ENCODE data around the gene MLANA.

The MLANA gene, protein sequence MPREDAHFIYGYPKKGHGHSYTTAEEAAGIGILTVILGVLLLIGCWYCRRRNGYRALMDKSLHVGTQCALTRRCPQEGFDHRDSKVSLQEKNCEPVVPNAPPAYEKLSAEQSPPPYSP

DNA sequence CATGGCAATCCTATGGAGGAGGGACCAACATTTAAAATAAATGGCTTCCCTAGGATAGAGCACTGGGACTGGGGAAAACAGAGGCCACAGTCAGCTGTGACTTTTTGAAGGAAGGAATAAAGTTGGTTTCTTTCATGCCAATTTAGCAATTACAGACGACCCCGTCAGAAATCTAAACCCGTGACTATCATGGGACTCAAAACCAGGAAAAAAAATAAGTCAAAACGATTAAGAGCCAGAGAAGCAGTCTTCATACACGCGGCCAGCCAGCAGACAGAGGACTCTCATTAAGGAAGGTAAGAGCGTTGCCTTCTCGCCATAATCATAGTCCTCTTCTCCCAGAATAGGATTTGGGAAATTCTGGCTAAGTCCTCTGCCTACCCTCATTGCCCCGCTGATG lies at the start of gene MLANA:
MLANA (plus strand) TSS at position 249 of the 400 bp plus-strand sequence. CDS start 1,586 bp downstream, outside the sequence.
- no peak for DNase-seq

DNA sequence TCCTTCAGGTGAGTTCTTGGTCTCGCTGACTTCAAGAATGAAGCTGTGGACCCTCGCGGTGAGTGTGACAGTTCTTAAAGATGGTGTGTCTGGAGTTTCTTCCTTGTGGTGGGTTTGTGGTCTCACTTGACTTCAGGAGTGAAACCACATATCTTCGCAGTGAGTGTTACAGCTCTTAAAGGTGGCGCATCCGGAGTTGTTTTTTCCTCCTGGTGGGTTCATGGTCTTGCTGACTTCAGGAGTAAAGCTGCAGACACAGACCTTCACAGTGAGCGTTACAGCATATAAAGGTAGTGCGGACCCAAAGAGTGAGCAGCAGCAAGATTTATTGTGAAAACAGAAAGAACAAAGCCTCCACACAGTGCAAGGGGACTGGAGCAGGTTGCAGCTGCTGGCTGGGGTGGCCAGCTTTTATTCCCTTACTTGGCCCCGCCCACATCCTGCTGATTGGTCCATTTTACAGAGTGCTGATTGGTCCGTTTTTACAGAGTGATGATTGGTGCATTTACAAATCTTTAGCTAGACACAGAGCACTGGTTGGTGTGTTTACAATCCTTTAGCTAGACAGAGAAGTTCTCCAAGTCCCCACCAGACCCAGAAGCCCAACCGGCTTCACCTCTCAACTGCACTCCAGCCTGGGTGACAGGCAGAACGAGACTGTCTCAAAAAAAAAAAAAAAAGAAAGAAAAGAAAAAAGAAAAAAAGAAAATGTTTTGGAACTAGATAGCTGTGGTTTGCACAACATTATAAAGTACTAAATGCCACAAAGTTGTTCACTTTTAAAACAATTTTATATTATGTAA lies 48.7 kb upstream of the MLANA start:
- DNase-seq = no peak

DNA sequence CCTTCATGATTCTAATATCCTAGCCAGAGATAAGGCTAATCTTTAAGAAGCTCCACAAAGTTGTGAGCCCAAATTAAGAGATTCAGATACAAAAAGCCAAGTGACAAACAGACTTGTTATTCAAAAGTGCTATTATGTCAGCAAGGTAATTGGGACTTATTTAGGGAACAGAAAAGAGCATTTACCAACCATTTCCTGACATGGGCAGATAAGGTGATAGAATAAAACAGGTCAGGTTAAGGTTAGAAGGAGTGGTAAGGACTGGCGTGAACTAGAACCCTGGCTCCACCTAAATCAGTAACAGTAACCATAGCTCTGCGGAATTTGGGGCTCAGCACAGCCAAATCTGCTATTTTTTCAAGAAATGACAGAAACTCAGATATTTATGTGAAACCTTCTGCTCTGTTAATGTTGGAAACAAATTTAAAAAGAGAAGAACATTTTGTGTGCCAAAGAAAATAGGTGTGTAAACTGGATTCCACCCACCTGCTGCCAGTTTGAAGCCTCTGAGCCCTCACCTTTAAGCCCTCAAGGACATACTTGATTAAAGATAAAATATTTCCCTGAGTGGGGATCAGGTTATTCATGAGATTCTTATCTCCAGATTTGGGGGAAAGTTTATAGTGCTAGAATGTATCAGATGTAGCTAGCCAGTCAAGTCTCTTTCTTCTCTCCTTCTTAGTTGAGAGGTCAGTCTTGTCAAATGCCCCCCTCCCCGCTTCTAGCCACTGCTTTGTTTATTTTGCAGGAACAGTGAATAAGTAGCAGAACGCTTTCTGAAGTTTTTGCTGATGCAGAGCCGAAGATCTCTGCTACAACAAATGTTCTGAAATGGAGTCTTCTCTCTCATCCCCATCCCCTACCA lies 47.5 kb upstream of the MLANA start:
- DNase-seq = no peak

DNA sequence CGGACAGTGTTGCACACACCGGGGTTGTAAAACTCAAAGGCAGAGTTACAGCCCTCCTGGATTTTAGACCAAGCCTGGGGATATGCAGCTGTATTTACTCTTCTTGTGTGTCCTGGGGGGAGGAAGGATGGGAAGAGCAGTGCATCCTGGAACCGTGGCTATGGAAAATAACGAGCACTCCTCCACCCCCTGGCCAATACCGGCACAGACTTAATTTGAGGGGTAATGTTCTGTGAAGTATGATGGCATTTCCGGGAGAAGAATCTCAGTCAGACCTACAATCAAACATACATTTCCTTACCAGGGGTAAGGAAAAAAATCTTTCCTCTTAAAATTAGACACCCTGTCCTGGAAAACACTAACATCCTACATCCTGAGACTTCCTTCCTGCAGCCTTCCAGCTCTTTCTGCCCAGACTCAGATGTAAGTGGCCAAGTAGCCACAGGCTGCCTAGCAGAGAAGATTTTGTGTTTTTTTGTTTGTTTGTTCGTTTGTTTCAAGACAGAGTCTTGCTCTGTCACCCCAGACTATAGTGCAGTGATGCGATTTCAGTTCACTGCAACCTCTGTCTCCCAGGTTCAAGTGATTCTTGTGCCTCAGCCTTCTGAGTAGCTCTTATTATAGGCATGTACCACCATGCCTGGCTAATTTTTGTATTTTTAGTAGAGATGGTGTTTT lies 46.8 kb upstream of the MLANA start:
- DNase-seq = peak; percentile 39

DNA sequence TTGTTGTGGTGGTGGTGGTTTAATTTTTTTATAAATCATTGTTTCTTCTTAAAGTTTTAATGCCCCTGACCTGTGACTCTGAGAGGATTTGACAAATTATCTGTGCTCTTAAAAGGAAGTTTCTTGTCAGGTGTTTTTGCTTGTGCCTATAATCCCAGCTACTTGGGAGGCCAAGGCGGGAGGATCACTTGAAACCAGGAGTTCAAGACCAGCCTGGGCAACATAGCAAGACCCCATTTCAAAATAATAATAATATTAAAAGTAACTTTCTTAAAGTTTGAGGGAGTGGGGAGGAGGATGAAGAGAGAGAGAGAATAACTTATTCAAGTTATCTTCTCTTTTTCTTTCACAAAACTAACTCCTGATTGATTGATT lies 45.5 kb upstream of the MLANA start:
- no peak for DNase-seq

DNA sequence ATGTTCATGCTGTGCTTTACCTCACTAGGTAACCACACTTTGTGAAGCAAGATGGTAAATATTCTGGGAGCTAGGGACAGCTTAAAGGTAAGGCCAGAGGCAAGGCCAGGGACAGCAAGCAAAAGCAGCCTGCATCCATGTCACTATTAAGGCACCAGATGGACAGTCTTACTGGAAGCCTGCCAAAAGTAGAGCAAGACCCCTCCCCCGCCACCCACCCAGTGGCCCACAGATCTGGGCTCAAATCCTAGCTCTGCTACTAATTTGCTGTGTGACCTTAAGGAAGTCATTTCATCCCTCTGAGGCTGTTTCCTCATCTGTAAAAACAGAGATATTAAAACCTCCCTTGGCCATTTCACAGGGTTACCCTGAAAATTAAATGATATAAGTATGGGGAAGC lies 44.6 kb upstream of the MLANA start:
- no peak for DNase-seq

DNA sequence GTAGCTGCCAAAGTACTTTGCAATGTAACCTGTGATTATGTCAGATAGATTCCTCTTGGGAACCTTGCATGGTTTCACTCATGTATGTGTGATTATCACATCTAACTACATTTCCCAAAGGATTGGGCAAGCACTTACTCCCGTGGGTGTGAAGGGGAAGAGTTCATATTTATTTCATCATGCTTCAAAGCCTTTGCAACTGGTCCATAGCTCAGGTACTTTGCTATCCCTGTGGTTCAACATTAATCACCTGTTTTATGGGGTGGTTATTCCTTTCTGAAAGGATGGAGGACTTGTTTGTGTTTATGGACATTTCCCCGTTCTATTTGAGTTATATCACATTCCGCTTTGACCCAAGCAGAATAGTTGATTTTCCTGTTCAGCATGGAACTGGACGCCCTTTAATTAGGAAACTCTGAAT lies 44.2 kb upstream of the MLANA start:
- peak; percentile 39 for DNase-seq

DNA sequence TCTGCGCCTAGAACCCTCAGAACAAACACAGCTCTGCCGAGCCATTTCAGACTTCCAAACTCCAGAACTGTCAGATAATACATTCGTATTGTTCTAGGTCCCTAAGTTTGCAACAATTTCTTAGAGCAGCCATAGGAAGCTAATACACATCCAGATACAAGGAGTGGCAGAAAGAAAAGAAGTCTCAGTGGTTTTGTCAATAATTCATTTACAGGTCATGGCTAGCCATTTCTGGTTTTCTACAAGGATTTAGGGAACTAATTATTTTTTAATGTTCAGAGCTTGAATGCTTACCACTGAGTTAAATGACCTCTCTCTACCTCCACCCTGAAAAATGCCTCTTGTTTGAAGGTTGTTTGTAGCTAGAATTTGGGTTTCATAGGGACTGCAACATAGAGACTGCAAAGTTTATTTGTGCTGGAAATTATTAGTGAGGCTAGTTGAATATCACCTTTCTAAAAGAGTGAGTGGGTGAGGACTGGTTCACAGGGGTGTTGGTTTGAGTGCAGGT lies 42.3 kb upstream of the MLANA start:
- no peak for DNase-seq

DNA sequence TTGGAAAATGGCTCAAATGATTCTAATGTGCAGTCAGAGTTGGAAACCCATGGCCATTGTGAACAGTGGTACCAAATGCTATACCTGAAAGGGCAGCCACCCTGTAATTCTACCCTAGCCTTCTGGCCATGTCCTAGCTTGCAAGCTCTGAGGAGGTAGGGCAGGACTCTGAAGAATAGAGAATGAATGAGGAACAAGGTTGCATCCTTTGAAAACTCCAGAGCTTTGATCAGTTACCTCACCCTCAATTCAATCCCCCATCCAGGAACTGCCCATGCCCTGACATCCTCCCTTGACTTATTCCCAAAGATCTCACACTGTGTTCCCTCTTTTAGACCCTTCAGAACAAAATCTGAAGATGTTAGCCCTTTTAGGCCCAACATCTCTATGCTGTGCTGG lies 40.0 kb upstream of the MLANA start:
- no peak for DNase-seq

DNA sequence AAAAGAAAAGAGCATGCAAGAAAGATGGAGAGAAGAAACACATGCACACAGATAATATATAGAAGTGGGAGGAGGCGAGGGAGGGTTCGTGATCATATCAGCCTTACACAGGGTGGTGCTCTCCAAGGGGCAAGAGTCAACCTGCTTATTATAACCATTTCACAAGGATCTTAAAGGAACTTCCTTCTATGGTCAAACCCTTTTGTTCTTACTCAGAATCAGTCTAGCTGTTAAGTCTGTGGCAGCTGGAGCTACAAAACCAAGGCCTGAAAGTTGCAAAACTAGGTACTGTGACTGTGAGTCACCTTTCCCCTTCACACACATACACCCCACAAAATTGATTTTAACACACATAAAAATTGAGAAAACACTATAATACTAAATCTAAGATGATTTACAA lies 39.2 kb upstream of the MLANA start:
- DNase-seq = peak; percentile 92

DNA sequence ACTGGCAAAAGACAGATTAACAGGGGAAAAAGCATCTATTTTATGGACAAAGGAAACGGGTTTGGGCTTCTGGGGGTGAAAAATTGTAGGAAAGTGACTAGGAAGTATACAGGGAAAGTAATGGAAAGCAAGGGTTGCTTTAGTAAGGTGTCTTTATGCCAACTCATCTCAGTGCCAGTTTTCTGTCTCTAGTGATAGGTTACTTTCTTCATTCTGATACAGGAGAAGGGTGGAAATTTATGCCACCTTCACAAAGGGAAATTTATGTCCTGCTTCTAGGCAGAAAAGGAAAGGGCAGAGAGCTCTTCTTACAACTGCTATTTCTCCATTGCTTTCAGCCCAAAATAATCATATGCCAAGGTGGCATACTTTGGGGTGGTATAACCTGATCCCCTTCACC lies 37.7 kb upstream of the MLANA start:
- DNase-seq = no peak

DNA sequence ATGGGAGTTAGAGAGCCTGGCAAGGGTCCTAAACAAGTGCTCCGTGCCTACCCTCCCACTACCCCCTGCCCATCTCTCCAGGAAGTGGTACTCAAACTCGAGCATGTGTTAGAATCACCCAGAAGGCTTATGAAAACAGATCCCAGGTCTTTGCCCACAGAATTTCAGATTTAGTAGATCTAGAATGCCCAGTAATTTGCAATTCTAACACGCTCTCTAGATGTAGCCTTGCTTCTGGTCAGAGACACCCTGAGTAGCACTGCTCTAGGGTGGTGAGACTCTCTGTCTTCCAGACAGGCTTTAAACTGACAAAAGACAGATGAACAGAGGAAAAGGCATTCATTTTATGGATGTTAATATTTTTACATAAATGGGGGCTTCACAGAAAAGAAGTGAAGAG lies 37.1 kb upstream of the MLANA start:
- no peak for DNase-seq

DNA sequence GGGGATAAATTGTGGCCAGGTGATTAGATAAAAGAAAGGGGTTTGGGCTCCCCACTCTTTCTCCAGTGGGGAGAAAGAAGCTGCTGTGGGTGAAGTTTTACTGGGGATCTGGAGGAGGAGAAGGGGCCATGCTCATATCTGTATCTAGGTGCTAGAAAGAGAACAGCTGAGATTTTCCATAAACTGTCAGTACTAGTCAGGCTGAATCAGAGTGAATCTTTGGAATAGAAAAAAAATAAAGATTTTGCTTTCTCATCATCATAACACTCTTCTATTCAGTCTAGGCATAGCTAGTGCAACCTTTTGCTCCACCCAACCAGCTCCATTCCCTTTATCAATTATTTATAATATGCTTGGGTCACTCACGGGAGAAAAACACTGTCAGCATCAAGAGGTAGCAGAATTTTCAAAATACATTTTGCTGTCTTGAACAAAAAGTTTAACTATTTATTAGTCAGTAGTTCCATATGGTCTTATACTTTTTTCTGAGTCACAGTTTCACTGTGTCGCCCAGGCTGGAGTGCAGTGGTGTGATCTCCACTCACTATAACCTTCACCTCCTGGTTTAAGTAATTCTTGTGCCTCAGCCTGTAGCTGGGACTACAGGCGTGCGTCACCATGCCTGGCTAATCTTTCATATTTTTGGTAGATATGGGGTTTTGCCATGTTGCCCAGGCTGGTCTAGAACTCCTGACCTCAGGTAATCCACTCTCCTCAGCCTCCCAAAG lies 36.5 kb upstream of the MLANA start:
- DNase-seq = no peak

DNA sequence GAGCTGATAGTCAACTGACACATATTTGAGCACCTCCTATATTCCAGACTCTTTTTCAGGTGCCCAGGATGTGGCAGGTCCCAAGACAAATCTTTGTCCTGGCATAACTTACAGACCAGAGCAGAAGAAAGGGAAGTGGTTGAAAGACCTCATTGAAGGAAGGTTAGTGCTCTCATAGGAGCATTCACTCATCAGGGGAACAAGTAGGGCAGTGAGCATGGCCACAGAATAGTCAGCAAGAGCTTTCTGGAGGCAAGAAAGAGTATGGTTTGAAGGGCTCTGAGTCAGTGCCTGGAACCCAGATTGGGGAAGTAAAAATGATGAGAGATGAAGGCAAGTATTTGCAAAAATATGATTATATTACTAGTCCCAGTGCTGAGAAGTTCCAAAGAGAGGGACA lies 32.8 kb upstream of the MLANA start:
- no peak for DNase-seq

DNA sequence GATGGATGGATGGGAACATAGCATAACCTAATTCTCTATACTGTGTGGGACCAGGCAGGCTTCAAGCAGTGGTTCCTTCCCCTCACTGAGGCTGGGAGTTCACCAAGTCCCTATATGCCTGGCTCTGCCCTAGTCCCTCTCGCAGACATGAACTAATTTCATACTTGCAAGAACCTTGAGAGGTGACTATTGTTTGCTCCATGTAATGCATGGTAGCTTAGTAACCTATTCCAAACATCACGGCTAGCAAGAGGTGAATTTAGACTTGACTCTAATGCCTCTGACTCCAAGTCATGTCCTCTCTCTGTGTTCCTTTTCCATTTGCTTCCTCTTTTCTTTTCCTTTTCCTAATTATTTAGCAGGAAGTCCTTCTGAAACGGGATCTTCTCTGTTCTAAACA lies 31.9 kb upstream of the MLANA start:
- DNase-seq = no peak

DNA sequence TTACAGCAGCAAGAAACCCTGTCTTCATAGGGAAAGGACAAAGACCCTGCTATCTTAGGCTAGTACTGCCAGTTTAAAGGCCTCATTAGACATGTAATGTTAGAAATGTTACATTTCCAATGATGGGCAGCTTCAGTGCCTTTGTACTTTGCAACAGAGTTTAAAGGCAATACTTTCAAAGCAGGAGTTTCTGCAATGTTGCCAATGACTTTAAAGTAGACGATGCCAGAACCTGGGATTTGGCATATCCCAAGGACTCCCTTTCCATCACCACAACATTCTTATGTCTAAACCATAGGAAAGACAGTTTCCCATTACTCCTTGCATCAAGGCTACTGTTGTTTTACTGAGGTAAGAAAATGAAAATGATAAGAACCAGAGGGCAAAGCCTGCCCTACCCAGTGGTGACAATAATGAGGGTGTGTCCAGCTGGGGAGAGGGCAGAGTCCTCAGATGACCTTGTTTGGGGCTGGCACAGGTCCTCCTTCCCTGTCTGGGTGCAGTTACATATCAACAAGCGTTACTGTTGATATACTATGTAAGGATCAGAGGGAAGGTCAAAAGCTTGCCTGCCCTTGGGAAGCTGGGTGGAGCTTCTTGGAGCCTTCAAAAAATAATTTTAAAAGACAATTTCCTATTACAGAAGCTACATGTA lies 27.5 kb upstream of the MLANA start:
- DNase-seq = no peak

DNA sequence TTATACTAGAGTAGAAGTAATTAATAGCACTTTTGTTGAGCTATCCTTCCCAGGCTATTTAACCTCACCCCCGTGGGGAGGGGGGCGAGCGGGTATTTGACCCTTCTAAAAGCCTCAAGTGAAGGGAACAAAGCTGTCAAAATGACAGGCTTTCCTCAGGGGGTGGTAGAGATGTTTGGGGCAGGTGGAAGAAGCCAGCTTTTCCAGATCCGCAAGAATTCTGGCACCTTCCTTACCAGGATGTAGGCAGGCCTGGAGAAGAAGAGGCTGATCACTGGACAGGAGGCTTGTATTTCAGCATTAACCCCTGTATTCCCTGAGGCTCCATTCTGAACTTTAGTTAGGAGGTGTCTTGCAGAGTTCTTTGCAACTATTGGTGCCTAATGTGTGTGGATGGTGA lies 26.2 kb upstream of the MLANA start:
- no peak for DNase-seq

DNA sequence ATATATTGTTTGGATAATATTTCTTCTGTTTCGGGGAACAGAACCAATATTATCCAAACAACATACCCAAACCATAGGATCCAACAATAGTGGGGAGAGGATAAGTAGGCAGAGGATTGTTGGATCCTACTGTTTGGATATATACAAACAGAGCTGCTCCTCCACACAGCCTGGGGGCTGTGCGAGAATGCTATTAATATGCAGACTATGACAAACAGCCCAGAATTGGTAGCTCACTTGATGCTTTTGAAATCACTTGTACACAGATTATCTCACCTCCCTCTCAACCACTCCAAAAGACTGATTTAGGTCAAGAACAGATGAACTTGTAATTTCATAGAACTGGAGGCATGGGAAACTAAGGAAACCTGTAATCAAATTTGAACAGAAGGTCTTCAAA lies 24.4 kb upstream of the MLANA start:
- DNase-seq = no peak

DNA sequence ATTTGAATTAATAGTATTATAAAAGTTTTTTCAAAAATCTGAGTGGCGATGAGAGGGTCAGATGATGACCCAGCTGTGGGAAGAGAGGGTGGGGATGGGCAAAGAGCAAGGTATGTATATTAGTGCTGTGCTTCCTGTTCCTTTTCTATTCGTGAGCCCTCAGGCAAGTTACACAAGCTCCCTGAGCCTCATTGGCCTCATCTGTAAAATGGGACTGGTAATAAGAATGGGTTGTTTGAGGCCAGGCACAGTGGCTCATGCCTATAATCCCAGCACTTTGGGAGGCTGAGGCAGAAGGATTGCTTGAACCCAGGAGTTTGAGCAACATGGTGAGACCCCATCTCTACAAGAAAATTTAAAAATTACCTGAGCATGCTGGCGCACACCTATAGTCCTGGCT lies 24.0 kb upstream of the MLANA start:
- DNase-seq = no peak

DNA sequence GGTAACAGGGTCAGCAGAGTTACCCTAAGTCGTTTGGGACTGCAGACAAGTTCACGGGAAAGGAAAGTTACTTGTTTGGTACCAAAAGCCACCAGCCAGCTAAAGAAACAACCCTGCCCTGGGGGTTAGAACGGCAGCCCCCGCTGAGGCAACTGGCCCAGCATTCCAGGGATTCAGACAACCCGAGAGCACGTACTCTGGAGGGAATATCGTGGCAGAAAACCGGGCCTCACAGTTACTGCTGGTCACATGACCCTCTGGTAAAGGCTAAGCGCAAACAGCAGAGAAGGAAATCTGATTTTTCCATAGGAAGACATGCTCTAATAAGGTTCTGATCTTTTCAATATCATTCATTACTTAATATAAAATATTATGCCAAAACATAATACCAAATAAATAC lies 22.5 kb upstream of the MLANA start:
- no peak for DNase-seq

DNA sequence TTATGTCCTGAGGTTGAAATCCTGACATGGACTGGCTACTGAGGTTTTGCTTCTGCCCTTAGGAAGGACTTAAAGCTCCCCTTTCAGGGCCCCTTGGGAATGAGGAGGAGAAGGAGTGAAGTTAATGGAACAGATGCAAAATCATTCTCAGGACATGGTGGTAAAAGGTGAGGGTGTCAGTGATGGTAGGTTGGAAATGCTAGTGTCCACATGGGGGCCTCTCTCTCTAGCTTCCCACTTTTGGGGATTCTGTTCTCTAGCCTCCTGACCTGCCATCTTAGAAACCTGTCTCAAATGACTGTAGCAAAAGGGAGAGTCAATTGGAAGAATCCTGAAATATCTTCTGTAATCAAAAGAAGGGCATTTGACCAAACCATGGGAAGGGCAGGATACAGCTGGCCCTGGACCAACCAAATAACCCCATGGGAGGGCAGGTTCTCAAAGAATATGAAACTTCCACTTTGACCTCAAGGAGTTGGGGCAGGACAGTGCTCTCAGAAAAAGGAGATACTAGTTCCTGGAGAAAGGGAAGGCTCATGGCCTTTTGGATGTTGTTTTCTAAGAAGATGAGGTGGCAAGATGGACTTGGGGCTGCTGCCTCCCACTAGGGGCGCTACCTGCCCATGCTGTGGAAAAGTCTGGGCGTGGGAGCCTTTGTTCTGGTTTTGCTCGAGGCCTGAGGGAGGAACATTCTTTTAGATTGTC lies 21.2 kb upstream of the MLANA start:
- DNase-seq = no peak

DNA sequence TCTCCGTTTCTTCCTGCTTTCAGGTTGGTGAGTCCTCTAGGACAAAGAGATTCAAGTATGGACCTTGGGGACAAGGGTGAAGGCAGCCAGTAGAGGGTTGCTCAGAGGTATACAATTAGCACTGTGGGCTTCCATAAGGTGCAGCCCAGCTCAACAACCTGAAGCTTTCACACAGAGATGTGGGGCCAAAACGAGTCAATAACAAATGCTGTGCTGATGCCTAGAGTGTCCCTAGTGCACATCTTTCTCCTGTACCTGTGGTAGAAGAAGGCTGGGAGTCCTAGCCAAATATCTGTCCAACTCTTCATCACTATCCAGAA lies 20.7 kb upstream of the MLANA start:
- DNase-seq = no peak

Data from HCEC 1CT (cell line).